ENCODE measurements around the gene MINK1.

DNA sequence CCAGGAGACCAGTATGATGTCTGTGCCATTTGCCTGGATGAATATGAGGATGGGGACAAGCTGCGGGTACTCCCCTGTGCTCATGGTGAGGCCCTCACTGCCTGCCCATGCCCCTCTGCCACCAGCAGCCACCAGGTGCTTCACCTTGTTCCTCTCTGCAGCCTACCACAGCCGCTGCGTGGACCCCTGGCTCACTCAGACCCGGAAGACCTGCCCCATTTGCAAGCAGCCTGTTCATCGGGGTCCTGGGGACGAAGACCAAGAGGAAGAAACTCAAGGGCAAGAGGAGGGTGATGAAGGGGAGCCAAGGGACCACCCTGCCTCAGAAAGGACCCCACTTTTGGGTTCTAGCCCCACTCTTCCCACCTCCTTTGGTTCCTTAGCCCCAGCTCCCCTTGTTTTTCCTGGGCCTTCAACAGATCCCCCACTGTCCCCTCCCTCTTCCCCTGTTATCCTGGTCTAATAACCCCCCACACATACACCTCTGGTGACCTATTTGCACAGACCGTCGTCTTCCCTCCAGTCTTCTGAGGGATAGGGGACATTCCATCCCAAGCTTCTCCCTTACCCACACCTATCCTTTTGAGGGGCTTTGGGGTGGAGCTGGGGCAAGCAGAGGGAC is 111.5 kb downstream of the MINK1 start:
- no peak for TF ChIP-seq POU5F1 (IDR thresholded peaks at IDR 0.05; ENCODE audit: low read depth, low read length)
- TF ChIP-seq, protein P1, sequence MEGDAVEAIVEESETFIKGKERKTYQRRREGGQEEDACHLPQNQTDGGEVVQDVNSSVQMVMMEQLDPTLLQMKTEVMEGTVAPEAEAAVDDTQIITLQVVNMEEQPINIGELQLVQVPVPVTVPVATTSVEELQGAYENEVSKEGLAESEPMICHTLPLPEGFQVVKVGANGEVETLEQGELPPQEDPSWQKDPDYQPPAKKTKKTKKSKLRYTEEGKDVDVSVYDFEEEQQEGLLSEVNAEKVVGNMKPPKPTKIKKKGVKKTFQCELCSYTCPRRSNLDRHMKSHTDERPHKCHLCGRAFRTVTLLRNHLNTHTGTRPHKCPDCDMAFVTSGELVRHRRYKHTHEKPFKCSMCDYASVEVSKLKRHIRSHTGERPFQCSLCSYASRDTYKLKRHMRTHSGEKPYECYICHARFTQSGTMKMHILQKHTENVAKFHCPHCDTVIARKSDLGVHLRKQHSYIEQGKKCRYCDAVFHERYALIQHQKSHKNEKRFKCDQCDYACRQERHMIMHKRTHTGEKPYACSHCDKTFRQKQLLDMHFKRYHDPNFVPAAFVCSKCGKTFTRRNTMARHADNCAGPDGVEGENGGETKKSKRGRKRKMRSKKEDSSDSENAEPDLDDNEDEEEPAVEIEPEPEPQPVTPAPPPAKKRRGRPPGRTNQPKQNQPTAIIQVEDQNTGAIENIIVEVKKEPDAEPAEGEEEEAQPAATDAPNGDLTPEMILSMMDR (IDR thresholded peaks at IDR 0.05; ENCODE audit: control extremely low read depth in 1 of 3, insufficient read depth in 1 of 3, low read depth in 1 of 3, low read length in 3 of 3) = no peak
- no peak for TF ChIP-seq YY1 (IDR thresholded peaks at IDR 0.05; ENCODE audit: low read depth, low read length)
- TF ChIP-seq JUND (IDR thresholded peaks at IDR 0.05; ENCODE audit: low read length) = no peak
- no peak for TF ChIP-seq TAF1 (IDR thresholded peaks at IDR 0.05; ENCODE audit: low read depth, low read length)
- TF ChIP-seq POLR2AphosphoS5 (IDR thresholded peaks at IDR 0.05; ENCODE audit: low read depth, low read length) = peak; percentile 80; the same call in 1 of the 2 replicates
- no peak for TF ChIP-seq TBP (IDR thresholded peaks at IDR 0.05; ENCODE audit: low read depth, low read length)
